Mucosa of descending colon (tissue), 3 donors: ENCODE data around the gene ATP5PB. TPM values are rescaled to one million over a fixed set of nuclear protein-coding genes. Genes with fewer than 3 reads are reported as not detected.

Experiments
- ATAC-seq: fragments of 200-7000 bp; cut with Tn5 transposase; one replicate; pipeline ENCODE4 v1.9.1; 2020; ENCODE audit warnings: mild to moderate bottlenecking, moderate library complexity
- DNase-seq, 3 donors: peaks; one replicate each; pipeline ENCODE4 v3.0.0-alpha.2; 2020
- H3K36me3 ChIP-seq: fragments of 200-600 bp; one replicate; pipeline ENCODE4 v1.8.0; 2021; ENCODE audit warnings: low read depth, mild to moderate bottlenecking
- H3K4me1 ChIP-seq: fragments of 200-600 bp; one replicate; pipeline ENCODE4 v1.8.0; 2021; ENCODE audit warnings: low read depth, mild to moderate bottlenecking
- H3K4me3 ChIP-seq: fragments of 200-600 bp; one replicate; pipeline ENCODE4 v1.8.0; 2021; ENCODE audit warnings: mild to moderate bottlenecking
- H3K9me3 ChIP-seq: fragments of 200-600 bp; one replicate; pipeline ENCODE4 v1.8.0; 2021; ENCODE audit warnings: mild to moderate bottlenecking
- CTCF ChIP-seq: fragments of 200-600 bp; IDR thresholded peaks from one replicate; pipeline ENCODE4 v1.8.0; 2022; ENCODE audit warnings: antibody characterized with exemption, mild to moderate bottlenecking
- intact Hi-C, 2 donors: fragments of 100-400 bp; cut with DNase I in 1 of 2; cut with micrococcal nuclease in 1 of 2; formaldehyde crosslinking; loops; one replicate each; pipeline versions ENCODE4 v1.11.0 to v1.11.1; 2022; cut with DNase I, micrococcal nuclease
- total RNA-seq, 3 donors: library from RNA; stranded (reverse); fragmentation: NEBNext Ultra II Directional in 2 of 3; extraction: Animal tissue kit (Norgen Biotek cat#: 25700) in 2 of 3; gene quantifications; one replicate each; pipeline versions ENCODE4 v1.2.1 to v1.2.4, GENCODE V29; 2021 to 2023
- donor health status: DM: no; HTN: no; CAD: no; lungs with moderate emphysema.
- donor health status: DM: no; HTN: no; CAD: no.
- donor health status: DM: no; HTN: yes; CAD: no.

ATP5PB gene
- total RNA-seq, 3 donors from 2014 or later: 274 to 427 (median 390) TPM

DNA sequence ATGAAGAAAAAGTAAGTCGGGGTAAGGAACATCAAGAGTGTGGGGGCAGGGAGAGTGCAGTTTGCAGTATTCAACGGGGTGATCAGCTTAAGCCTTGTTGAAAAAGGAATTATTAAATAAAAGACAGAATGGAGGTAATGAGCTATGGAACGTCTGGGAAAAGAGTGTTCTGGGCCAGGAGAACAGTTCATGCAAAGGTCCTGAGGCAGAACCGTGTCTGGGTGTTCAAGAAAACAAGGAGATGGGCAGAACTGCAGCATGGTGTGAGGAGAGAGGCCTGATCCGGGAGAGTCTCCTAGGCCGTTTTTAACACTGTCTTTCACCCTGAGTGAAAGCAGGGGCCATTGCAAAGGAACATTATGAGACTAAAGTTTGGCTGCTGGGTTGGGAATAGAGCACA lies 42.0 kb upstream of the ATP5PB start:
- Histone ChIP-seq H3K36me3 (no peaks in the 10 kb centered on the region), H3K4me3 (no peak overlapping the region), H3K4me1 (no peaks in the 10 kb centered on the region), H3K9me3 (no peaks in the 10 kb centered on the region)
- DNase-seq (no peak), ATAC-seq (no peak)
- TF ChIP-seq CTCF: no peak
- intact Hi-C loops: loop anchor here in 1 of 2 donors (10.0 kb wide), 1 partner anchor 182 kb away; the partner anchor contains the start of gene CHI3L2

DNA sequence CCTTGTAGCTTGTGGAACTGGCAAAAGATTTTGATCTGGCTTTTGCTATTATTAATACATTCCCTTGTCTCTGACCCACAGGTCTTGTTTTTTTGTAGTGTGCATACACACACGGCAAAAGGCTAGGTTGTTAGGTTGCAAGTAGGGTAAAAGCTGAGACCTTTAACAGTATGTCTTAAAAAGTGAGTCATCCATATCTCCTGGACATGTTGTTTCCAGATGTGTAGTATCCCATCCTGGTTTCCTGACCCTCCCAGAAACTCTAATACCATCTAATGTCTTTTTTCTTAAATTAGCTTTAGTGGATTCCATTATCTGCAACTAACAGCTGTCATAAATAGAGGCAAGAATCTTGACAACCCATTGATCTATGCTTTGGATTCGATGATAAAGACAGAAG lies 36.4 kb upstream of the ATP5PB start:
- no peaks in the 10 kb centered on the region for H3K9me3 ChIP-seq
- DNase-seq (no peak), ATAC-seq (no peak)
- H3K36me3 ChIP-seq: no peaks in the 10 kb centered on the region
- H3K4me3 ChIP-seq: no peak overlapping the region
- no peaks in the 10 kb centered on the region for H3K4me1 ChIP-seq
- no peak for TF ChIP-seq CTCF
- intact Hi-C loops: no loop called here

- DNase-seq: no peak
- intact Hi-C loops: no loop called here
- no peaks in the 10 kb centered on the region for H3K4me1 ChIP-seq
Measured at GRCh38 chr1:111414756-111415155, 34.5 kb upstream of the ATP5PB start.

DNA sequence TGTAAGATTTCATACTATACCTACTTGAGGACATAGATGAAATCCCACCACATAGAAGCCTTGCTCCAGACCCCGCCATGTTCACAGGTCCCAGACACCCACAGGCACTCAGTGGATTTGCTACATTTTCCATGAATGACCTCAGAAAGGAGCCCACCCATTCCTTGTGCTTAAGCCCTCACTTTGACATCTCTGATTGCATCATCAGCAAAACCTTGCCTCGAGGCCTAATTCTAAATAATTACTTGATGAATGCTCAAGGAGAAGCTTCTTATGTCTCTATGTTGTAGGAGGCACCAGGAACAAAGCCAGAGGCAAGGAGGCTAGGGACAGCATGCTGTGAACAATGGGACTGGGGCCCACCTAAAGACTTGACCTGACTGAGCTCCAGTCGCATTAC lies 33.8 kb upstream of the ATP5PB start:
- intact Hi-C loops: no loop called here
- no peaks in the 10 kb centered on the region for H3K9me3 ChIP-seq
- TF ChIP-seq CTCF: no peak
- H3K4me1 ChIP-seq: no peaks in the 10 kb centered on the region
- DNase-seq (no peak), ATAC-seq (no peak)
- H3K4me3 ChIP-seq: no peak overlapping the region
- no peaks in the 10 kb centered on the region for H3K36me3 ChIP-seq

More at GRCh38 chr1:111414756-111415155, 34.5 kb upstream of the ATP5PB start:
- no peak for TF ChIP-seq CTCF
- Histone ChIP-seq H3K36me3 (no peaks in the 10 kb centered on the region), H3K4me3 (no peak overlapping the region), H3K9me3 (no peaks in the 10 kb centered on the region)
- ATAC-seq: no peak

GRCh38 chr1:111417755-111418154 lies 31.5 kb upstream of the ATP5PB start:
- ATAC-seq (no peak), DNase-seq (no peak)
- intact Hi-C loops: no loop called here
- Histone ChIP-seq H3K4me1 (no peaks in the 10 kb centered on the region), H3K4me3 (no peak overlapping the region), H3K36me3 (no peaks in the 10 kb centered on the region), H3K9me3 (no peaks in the 10 kb centered on the region)
- no peak for TF ChIP-seq CTCF

- ATAC-seq: no peak
- Histone ChIP-seq H3K9me3 (no peaks in the 10 kb centered on the region), H3K4me1 (no peaks in the 10 kb centered on the region), H3K36me3 (no peaks in the 10 kb centered on the region), H3K4me3 (no peak overlapping the region)
- intact Hi-C loops: no loop called here
- DNase-seq: no peak
- no peak for TF ChIP-seq CTCF
Measured at GRCh38 chr1:111419037-111419436, 30.2 kb upstream of the ATP5PB start.
